Mesodermal cell (in vitro differentiated cells): ENCODE data around the gene NPAS3.
"Not testable (repeated sequence)": the region's sequence is repeated elsewhere in the genome, so short reads cannot be mapped to it uniquely, and the experiment has no call there.

ENCODE experiments used
- H3K27ac ChIP-seq: 2 replicates; pipeline ENCODE4 v1.7.0; 2013; ENCODE audit warnings: mild to moderate bottlenecking, low read depth, low read length, moderate library complexity; ENCODE audit not compliant: severe bottlenecking
- H3K36me3 ChIP-seq: 2 replicates; pipeline ENCODE4 v1.7.1; 2013; ENCODE audit warnings: mild to moderate bottlenecking, low read length, moderate library complexity; ENCODE audit not compliant: control insufficient read depth, insufficient read depth
- H3K4me1 ChIP-seq: one replicate; pipeline ENCODE4 v1.7.1; 2013; ENCODE audit warnings: mild to moderate bottlenecking, low read length; ENCODE audit not compliant: insufficient read depth, control insufficient read depth, poor library complexity, severe bottlenecking
- H3K4me3 ChIP-seq: 2 replicates; pipeline ENCODE4 v1.7.0; 2013; ENCODE audit warnings: low read length, control low read depth, mild to moderate bottlenecking; ENCODE audit not compliant: insufficient read depth, poor library complexity, severe bottlenecking; ENCODE audit errors: extremely low read depth
- H3K9me3 ChIP-seq: 2 replicates; pipeline ENCODE4 v1.7.1; 2013; ENCODE audit warnings: mild to moderate bottlenecking, low read length, moderate library complexity; ENCODE audit not compliant: control insufficient read depth
- WGBS, 2 experiments: methylation state at CpG; one replicate each; pipeline ENCODE4 v1.1.5; 2013; ENCODE audit warnings: missing lambda C conversion rate in 2 of 2; ENCODE audit not compliant: insufficient coverage in 2 of 2; 5-methylcytosine and 5-hydroxymethylcytosine counted together

Gene NPAS3

GRCh38 chr14:33070475-33070874, 131.8 kb downstream of the NPAS3 start:
- Histone ChIP-seq H3K9me3 (no peaks in the 10 kb centered on the region), H3K27ac (no peak overlapping the region), H3K4me1 (no peaks in the 10 kb centered on the region), H3K36me3 (no peaks in the 10 kb centered on the region), H3K4me3 (no peak overlapping the region)
- 87 to 100% methylated on average over 1 to 3 of the region's 5 CpGs for WGBS, 2 experiments

- Histone ChIP-seq H3K27ac (no peak overlapping the region), H3K36me3 (no peaks in the 10 kb centered on the region), H3K9me3 (no peaks in the 10 kb centered on the region), H3K4me3 (no peak overlapping the region), H3K4me1 (no peaks in the 10 kb centered on the region)
- WGBS, 2 experiments, result no CpG with 5 or more reads among the region's 1 CpG
These were observed 134.3 kb downstream of the NPAS3 start for GRCh38 chr14:33073023-33073422.

- no CpG with 5 or more reads among the region's 1 CpG for WGBS, 2 experiments
- no peaks in the 10 kb centered on the region for H3K9me3 ChIP-seq
These were observed 142.6 kb downstream of the NPAS3 start for GRCh38 chr14:33081259-33081658.

GRCh38 chr14:33085799-33086198, 147.1 kb downstream of the NPAS3 start:
- Histone ChIP-seq H3K4me3 (no peak overlapping the region), H3K9me3 (peaks cover 6% of the 10 kb centered on the region), H3K27ac (no peak overlapping the region), H3K4me1 (no peaks in the 10 kb centered on the region), H3K36me3 (no peaks in the 10 kb centered on the region)
- no CpG with 5 or more reads among the region's 2 CpGs for WGBS, 2 experiments

More at GRCh38 chr14:33081259-33081658, 142.6 kb downstream of the NPAS3 start:
- no peak overlapping the region for H3K27ac ChIP-seq
- no peaks in the 10 kb centered on the region for H3K4me1 ChIP-seq
- no peak overlapping the region for H3K4me3 ChIP-seq
- no peaks in the 10 kb centered on the region for H3K36me3 ChIP-seq

- not testable (repeated sequence) for H3K9me3 ChIP-seq, H3K36me3 ChIP-seq, H3K27ac ChIP-seq, H3K4me3 ChIP-seq, H3K4me1 ChIP-seq
- 90 to 95% methylated on average over 6 to 11 of the region's 11 CpGs for WGBS, 2 experiments
These were observed 149.6 kb downstream of the NPAS3 start for GRCh38 chr14:33088274-33088673.

GRCh38 chr14:33098016-33098415, 159.3 kb downstream of the NPAS3 start:
- H3K4me3 ChIP-seq, result no peak overlapping the region
- H3K36me3 ChIP-seq, result no peaks in the 10 kb centered on the region
- H3K4me1 ChIP-seq, result no peaks in the 10 kb centered on the region
- no peaks in the 10 kb centered on the region for H3K9me3 ChIP-seq
- no peak overlapping the region for H3K27ac ChIP-seq

- no peaks in the 10 kb centered on the region for H3K4me1 ChIP-seq
- 92 to 94% methylated on average over 2 to 3 of the region's 3 CpGs for WGBS, 2 experiments
- H3K27ac ChIP-seq, result no peak overlapping the region
- H3K9me3 ChIP-seq, result no peaks in the 10 kb centered on the region
- H3K4me3 ChIP-seq, result no peak overlapping the region
- no peaks in the 10 kb centered on the region for H3K36me3 ChIP-seq
These were observed 164.8 kb downstream of the NPAS3 start for GRCh38 chr14:33103489-33103888.

GRCh38 chr14:33103966-33104365, 165.3 kb downstream of the NPAS3 start:
- Histone ChIP-seq H3K36me3 (no peaks in the 10 kb centered on the region), H3K27ac (no peak overlapping the region), H3K4me1 (no peaks in the 10 kb centered on the region), H3K4me3 (no peak overlapping the region), H3K9me3 (no peaks in the 10 kb centered on the region)
- WGBS, 2 experiments, result no CpG with 5 or more reads among the region's 2 CpGs

- Histone ChIP-seq H3K27ac (no peak overlapping the region), H3K4me1 (no peaks in the 10 kb centered on the region)
- 60 to 92% methylated on average over 2 to 5 of the region's 8 CpGs for WGBS, 2 experiments
These were observed 172.2 kb downstream of the NPAS3 start for GRCh38 chr14:33110737-33111443.

GRCh38 chr14:33114331-33114730, 175.7 kb downstream of the NPAS3 start:
- no peaks in the 10 kb centered on the region for H3K9me3 ChIP-seq
- H3K27ac ChIP-seq, result no peak overlapping the region
- no peaks in the 10 kb centered on the region for H3K4me1 ChIP-seq
- no peaks in the 10 kb centered on the region for H3K36me3 ChIP-seq
- WGBS, 2 experiments, result 100% methylated on average over 1 of the region's 3 CpGs
- H3K4me3 ChIP-seq, result no peak overlapping the region

More at GRCh38 chr14:33110737-33111443, 172.2 kb downstream of the NPAS3 start:
- Histone ChIP-seq H3K36me3 (no peaks in the 10 kb centered on the region), H3K4me3 (no peak overlapping the region), H3K9me3 (no peaks in the 10 kb centered on the region)

GRCh38 chr14:33118668-33119067, 180.0 kb downstream of the NPAS3 start:
- Histone ChIP-seq H3K9me3 (no peaks in the 10 kb centered on the region), H3K4me1 (no peaks in the 10 kb centered on the region), H3K36me3 (no peaks in the 10 kb centered on the region), H3K27ac (no peak overlapping the region), H3K4me3 (no peak overlapping the region)
- no CpG with 5 or more reads among the region's 1 CpG for WGBS, 2 experiments
